Subcutaneous adipose tissue (tissue), 4 donors: ENCODE results near the gene HNRNPUL2. TPM values are rescaled to one million over a fixed set of nuclear protein-coding genes. Genes with fewer than 3 reads are reported as not detected.

Experiments used
- CTCF ChIP-seq: fragments of 450-650 bp; IDR thresholded peaks from one replicate; pipeline ENCODE4 v1.5.1; 2016; ENCODE audit warnings: low read depth, mild to moderate bottlenecking, control low read depth, antibody characterized with exemption, moderate library complexity
- total RNA-seq, 4 donors: library from RNA; depleted of rRNA; stranded (reverse); fragments of >200 nt; gene quantifications; one replicate each; pipeline ENCODE4 v1.1.0, GENCODE V29; 2016

HNRNPUL2 gene
- total RNA-seq, 4 donors from 2014 or later: 21.2 to 35.2 (median 29.3) TPM

DNA sequence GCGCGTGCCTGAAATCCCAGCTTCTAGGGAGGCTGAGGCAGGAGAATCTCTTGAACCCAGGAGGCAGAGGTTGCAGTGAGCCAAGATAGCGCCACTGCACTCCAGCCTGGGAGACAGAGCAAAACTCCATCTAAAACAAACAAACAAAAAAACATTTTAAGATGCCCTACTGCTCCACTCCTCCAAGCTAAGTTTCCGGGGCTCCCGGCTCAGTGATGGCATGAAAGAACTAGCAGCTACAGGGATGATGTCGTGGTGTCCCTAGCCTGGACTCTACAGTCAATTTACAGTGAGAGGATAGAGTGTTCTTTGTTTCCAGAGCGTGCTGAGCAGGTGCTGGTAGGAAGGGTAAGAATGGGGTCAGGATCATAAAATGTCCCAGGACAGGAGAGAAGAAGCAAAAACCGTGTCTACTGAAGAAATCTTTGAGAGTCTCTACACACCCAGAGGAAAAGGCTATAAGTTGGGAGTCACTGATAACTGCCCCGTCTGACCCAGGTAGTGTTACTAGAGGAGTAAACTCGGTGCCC is 27.9 kb upstream of the HNRNPUL2 start:
- TF ChIP-seq CTCF: no peak

DNA sequence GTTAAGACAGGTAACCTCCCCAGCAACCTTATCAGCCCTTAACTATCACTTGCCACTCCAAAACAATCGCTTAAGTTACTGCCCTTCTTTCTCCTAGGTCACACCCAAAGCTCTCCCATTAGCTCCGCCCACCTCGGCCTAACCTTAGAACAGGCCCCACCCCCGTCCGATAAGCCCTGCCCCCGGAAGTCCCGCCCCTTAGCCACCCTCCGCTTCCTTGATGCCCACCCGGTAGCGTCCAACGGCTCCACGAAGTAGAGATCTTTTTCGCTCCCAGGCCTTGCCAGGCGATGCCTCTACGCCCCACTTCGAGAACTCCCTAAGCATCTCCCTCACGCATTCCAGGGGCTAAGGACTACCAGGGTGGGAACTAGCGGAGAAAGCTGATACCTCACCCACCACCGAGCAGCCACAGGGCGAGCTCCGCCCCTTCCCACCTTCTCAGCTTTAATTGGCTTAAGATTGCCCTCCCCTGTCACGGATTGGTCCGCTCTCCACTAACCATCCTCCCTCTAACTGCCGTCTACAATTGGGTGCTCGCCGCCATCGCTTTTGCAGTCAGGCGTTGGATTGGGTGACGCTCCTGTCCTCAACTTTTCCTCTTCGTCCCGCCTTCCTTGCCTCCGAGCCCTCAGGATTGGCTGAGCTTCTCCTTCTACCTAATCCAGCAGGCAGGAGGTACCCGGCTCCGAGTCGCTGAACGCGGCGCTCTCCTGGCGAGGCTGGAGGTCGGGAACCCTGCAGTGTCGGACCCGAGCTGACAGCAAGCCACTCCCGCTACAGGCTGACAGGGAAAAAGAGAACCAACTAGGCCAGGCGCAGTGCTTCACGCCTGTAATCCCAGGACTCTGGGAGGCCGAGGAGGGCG is 26.7 kb upstream of the HNRNPUL2 start, which contains the start of gene ZBTB3:
ZBTB3 (minus strand) TSS at position 425 of the 868 bp plus-strand sequence. CDS start 496 bp downstream, outside the sequence.
- TF ChIP-seq CTCF: no peak

- no peak for TF ChIP-seq CTCF
These were observed 25.9 kb upstream of the HNRNPUL2 start for GRCh38 chr11:62752994-62753735.

- no peak for TF ChIP-seq CTCF
These were observed 25.0 kb upstream of the HNRNPUL2 start for GRCh38 chr11:62752177-62752785.

GRCh38 chr11:62747475-62748160 is 20.4 kb upstream of the HNRNPUL2 start:
- no peak for TF ChIP-seq CTCF

DNA sequence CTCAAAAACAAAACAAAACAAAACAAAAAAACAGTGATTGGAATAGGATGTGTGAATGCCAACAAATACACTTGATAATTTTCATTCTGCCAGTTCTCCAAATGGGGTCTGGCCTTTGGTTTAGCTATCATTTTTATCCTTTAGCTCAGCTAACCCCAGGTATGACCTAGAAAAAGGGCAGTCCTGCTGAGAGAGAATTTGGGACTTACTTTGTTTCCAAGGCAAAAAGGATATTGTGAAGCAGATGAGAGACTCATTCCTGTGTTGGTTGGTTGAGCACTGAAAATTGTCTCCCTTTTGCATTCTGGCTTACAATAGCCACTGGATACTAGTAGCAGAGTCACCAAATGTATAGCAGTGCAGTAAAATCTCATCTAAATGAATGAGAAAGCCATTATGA is 9.9 kb upstream of the HNRNPUL2 start:
- TF ChIP-seq CTCF: no peak
